Measurements from ENCODE around the gene UMOD.

- TF ChIP-seq GATA2 (IDR thresholded peaks at IDR 0.05; ENCODE audit: insufficient read depth, insufficient read length, low read depth, low read length) (no peak), POLR2A (IDR thresholded peaks at IDR 0.05; ENCODE audit: low read depth, low read length) (no peak)
These were observed 19.4 kb downstream of the UMOD start for GRCh38 chr16:20333120-20333519.
